D721Med (cell line): ENCODE results near the gene CAPSL.

Source experiments
- DNase-seq: peaks from one replicate; pipeline ENCODE4 v3.0.0; 2011; ENCODE audit warnings: low spot score; ENCODE audit not compliant: insufficient read length
- FAIRE-seq: peaks from 2 replicates; lab custom pipeline; 2011; peaks lifted over from hg19 to GRCh38; lab: Jason Lieb, UNC
- TF ChIP-seq, protein P1 (sequence below): IDR thresholded peaks from 2 replicates; pipeline ENCODE4 v1.5.1; 2012; ENCODE audit warnings: mild to moderate bottlenecking, control low read depth; ENCODE audit not compliant: insufficient read depth; ENCODE audit errors: missing control alignments

The CAPSL gene

GRCh38 chr5:35963381-35963843 lies 25.0 kb upstream of the CAPSL start:
- TF ChIP-seq, protein P1, sequence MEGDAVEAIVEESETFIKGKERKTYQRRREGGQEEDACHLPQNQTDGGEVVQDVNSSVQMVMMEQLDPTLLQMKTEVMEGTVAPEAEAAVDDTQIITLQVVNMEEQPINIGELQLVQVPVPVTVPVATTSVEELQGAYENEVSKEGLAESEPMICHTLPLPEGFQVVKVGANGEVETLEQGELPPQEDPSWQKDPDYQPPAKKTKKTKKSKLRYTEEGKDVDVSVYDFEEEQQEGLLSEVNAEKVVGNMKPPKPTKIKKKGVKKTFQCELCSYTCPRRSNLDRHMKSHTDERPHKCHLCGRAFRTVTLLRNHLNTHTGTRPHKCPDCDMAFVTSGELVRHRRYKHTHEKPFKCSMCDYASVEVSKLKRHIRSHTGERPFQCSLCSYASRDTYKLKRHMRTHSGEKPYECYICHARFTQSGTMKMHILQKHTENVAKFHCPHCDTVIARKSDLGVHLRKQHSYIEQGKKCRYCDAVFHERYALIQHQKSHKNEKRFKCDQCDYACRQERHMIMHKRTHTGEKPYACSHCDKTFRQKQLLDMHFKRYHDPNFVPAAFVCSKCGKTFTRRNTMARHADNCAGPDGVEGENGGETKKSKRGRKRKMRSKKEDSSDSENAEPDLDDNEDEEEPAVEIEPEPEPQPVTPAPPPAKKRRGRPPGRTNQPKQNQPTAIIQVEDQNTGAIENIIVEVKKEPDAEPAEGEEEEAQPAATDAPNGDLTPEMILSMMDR: no peak
- DNase-seq (no peak), FAIRE-seq (no peak)

- FAIRE-seq: no peak
- TF ChIP-seq, protein P1: no peak
- DNase-seq: no peak
Observed at GRCh38 chr5:35960328-35960727, 21.9 kb upstream of the CAPSL start.

DNA sequence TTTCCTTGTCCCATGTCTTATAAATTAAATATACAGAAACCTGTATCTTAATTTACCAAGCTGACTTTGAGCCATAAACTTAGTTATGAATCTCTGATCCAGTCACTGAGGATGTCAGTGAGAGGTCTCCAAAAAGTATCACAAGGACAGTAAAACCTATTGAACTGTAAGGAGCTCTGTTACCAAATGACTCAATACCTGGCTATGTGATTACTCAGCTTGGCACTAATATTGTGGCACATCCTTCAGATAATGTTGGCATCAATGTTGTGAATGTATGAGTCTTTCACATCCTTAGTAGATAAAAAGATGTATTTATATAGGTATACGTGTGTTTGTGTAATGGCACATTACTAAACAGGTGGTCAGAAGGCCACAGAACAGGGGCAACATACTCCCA lies 18.0 kb upstream of the CAPSL start:
- TF ChIP-seq, protein P1: no peak

DNA sequence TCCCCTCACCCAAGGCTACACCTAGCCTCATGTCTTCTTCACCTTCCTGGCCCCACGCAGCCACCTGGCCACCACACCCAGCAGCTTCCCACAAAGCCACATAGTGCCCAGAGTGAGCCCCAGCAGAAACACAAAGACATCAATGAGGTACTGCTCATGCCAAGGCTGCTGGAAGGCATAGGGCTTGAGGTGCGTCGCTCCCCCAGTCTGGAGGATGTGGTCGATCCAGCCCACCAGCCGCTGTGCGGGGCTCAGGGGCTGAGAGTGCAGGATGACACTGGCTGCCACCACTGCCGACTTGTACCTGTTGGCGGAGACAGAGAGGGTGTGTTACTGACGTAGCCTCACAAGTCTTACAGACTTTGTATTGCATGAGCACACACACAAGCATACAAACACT lies 15.8 kb upstream of the CAPSL start:
- FAIRE-seq (no peak), DNase-seq (no peak)
- TF ChIP-seq, protein P1: no peak

More for the DNA sequence above, 18.0 kb upstream of the CAPSL start:
- no peak for FAIRE-seq
- DNase-seq: no peak

GRCh38 chr5:35947085-35947484 lies 8.7 kb upstream of the CAPSL start:
- DNase-seq: no peak
- no peak for FAIRE-seq
- TF ChIP-seq, protein P1: no peak

- DNase-seq: no peak
- TF ChIP-seq, protein P1: no peak
- FAIRE-seq: no peak
Observed at GRCh38 chr5:35939639-35940038, 1.2 kb upstream of the CAPSL start.

DNA sequence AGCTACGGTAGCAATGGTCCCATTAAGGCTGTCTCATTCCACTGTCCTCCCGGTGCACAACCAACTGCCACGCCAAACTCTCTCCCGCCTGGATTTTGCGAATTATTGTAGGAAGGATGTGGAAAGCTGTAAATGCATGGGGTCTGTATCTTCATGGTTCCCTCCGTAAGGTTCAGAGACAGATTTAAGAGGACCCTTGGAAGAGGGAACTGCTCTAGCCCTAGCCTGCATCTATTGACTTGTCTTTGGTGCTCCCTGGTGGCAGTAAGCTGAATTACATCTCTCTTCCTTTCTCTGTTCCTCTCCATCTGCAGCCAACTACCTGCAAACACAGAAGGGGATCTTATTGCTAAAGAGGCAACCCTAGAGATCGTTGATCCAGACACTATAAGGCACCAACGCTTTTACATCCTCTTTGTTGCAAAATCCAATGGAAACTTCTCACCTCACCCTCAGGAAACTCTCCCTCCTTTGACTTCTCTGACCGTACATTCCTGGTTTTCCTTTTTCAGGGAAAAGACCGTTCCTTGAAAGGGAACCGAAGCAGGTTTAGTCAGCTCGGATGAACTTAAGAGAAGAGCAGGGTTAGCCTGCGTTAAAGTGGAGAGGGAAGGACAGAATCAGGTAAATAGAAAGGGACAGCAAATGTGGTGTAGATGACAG lies 11.9 kb downstream of the CAPSL start:
- FAIRE-seq (peak; percentile 16), DNase-seq (peak; percentile 39)
- TF ChIP-seq, protein P1: peak; percentile 82
